Measurements from ENCODE around the gene SLC39A11.

Gene SLC39A11

GRCh38 chr17:72974605-72975232 is 117.8 kb downstream of the SLC39A11 start:
- DNase-seq: no peak

- no peak for DNase-seq
Measured at GRCh38 chr17:72972263-72972951, 120.1 kb downstream of the SLC39A11 start.

DNA sequence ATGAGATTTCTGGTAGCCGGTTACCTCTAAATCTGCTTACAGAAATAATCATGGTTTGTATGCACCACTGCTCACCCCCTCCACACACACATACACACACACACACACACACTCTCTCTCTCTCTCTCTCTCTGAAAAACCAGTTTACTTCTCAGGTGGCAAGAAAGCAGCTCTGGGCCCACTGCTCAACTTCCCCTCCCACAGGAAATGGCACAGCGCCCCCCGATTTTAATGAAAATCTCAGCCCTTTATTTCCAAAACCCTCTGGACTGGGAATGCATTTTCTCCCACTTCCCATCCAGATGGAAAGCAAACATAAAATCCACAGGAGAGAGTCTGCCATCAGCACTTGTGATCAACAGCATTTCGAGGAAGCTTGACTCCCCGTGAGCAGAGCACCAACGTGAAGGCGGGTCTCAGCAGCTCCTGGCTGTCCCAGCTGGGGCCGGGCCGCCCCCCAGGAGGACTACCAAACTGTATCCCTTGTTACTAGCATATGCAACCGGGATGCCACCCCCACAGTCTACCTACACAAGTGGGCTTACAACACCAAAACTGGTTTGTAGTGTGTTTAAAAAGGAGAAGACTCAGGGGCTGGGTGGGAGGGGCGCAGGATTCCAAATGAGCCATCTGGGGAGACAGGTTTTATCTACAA is 121.1 kb downstream of the SLC39A11 start:
- no peak for DNase-seq

DNA sequence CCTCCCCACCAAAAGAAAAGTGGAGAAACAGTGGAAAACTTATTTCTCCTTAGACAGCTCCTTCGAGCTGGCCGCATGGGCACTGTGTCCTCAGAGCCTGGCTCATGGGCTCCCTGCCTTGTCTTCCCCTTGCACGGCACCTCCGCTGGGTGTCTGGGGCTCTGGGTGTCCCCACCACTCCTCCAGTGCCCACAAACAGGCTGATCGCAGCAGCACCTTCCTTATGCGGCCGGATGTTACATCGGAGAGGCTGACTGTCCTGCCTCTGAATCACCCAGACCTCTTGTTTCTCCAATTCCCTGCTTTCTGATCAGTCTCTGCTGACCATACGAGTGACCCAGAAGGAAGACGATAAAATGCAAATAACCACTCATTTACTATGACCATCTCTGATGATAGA is 121.7 kb downstream of the SLC39A11 start:
- no peak for DNase-seq

DNA sequence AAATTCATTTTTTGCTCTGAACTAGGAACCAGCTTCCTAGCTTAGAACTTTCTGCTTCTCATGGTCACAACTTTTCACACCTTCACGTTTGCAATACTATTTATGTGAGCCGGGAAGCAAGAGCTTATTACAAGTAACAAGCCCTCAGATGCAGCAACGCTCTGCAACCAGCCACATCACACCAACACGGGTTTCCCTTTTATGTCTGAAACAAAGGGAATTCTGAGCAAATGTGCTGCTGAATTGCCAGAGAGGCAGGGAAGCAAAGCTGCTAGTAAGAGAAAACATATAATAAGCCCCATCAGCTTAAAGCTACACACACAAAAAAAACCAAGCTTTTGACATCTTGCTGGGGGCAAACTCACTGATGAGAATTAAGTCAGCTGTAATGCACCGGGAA is 122.2 kb downstream of the SLC39A11 start:
- no peak for DNase-seq

DNA sequence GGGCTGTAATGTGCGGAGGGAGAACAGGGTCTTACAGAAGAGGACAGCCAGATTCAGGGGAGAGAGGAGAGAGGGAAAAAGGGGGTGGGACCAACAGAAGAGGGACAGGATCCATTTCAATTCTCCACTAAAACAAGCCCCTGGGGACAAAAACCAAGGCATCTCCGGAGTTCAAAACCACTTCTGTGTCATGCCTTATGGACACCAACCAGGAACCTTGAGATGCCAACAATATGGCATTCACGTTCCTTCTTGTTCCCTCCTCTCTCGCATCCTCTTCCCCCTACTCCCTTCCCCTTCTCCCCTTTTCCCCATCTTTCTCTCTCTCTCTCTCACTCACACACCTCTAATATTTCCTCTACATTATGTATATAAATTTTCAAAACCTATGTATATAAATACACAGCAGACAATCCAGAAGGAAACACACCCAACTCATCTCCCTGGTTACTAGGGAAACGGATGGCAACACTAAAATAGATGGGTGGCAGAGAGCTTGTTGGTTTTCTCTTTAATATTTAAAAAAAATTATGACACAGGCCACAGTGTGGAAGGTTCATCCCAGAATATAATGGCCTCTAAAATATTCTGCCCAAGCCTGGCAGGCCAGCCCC is 123.1 kb downstream of the SLC39A11 start:
- DNase-seq: no peak

- DNase-seq: no peak
Measured at GRCh38 chr17:72968798-72969197, 123.7 kb downstream of the SLC39A11 start.

GRCh38 chr17:72967977-72968585 is 124.4 kb downstream of the SLC39A11 start:
- DNase-seq: no peak

DNA sequence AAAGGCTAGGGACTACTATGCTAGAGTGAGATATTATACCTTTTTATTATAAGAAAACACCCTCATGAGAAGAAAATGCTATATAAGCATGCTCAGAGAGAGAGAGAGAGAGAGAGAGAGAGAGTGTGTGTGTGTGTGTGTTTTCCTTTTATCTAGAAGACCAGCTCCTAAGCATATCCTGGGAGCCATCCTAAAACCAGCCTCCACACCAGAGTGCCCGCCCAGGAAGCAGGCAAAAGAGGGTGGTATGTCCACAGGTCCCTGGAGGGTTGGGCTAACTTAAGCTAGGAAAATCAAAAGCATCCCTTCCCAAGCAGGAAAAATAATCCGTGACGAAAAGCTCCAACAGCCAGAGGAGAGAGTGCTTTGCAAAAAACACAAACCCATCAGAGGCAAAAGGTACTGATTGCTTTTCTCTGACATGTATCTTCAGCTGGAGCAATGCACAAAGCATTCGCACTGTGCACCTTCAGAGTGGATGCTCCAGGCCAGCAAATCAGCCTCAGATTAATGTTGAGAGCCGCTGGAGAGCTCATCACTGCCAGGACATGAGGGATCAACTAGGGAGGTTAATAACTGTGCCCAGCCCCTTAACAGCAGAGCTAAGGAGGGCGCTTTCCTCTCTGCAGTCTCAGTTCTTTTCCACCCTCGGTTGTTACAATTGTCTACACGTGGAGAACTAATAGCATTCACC is 125.1 kb downstream of the SLC39A11 start:
- no peak for DNase-seq

GRCh38 chr17:72962106-72962505 is 130.4 kb downstream of the SLC39A11 start:
- DNase-seq: no peak

DNA sequence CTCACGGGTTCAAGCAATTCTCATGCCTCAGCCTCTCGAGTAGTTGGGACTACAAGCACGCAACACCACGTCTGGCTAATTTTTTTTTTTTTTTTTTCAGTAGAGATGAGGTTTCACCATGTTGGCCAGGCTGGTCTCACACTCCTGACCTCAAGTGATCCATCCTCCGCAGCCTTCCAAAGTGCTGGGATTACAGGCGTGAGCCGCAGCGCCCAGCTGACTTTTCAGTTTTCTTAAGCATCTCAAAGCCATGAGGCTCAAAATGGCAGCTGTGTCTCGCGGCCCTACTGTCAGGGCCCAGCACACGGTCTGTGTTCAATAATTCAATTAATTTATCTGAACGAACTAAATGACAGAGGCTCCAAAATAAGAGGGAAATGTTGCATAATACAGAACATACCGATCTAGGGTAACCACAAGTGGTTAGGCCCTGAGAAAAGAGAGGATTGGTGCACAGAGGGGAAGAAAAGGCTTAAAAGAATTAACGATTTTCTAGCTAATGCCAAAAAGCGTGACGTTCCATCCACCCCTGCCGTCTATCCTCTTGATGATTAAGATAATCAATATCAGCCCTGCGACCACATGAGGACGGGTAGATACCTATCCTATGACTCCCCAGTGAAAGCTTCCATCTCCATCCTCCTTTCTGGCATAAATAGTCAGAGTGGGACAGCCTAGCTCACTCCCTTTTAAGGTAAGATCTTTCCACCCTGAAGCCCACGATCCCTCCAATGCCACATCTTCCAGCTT is 136.9 kb downstream of the SLC39A11 start:
- DNase-seq: no peak

GRCh38 chr17:72954579-72954978 is 137.9 kb downstream of the SLC39A11 start:
- DNase-seq: no peak

DNA sequence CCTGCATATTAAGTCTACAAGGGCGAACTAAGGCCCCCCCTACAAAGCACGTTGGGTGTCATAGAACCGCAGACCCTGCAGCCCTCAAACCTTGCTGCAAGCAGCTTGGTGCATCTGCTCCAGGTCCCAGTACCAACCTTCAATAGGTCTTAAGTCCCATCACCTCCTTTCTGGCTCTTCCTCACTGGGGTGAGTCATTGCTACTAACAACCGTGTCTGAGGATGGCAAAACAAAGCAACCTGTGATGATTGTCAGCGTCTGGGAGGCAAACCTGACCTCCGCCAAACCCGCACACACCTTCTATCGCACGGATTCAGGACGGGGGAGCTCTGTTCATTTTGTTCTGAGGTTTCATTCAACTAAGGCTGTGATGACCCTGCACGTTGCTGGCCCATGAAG is 138.9 kb downstream of the SLC39A11 start:
- DNase-seq: no peak

DNA sequence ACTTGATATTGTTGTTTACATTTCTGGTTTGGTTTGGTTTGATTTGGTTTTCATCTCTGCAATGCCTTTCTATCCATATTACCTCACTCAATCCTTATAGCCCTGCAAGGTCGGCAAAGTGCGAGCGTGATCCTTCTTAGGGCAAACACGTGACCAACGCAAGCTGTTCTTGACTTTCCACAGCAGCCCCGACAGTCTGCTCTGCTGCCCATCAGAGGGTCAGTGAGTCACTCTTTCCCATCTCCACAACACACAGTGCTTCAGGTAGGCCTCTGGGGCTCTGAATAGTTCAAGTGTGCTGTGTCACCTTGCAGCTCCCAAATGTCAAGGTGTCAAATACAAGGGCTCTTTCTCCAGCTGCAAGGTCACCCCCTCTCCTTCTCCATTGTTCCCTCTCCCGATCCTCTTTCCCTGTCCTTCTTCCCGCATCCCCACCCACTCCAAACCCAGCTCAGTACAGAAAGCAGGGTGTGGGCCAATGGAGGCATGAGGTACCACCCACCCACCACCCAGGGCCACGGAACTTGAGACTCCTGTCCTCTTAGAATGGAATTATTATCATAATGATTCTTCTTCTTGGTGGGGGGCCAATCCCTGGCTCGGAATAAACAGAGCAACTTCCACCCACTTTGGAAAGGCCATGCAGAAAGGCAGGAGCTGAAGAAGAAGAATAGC is 139.7 kb downstream of the SLC39A11 start:
- no peak for DNase-seq

DNA sequence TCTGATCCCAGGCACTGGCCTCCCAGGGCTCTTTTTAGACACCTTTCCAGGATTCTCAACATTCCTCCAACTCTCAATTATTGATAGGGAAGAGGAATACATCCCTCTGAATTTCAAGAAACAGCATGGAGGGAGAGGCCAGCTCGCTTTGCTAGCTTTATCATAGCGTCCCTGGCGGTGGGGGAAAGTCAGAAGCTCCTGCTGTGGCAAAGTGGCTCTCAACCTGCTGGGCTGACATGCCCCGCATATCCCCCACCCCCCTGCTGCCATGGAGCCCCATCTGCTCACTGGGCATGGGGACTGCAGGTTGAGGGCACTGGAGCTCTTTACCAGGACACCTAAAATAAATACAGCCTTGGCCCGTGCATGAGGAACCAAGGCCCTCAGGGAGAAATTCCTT is 140.3 kb downstream of the SLC39A11 start:
- no peak for DNase-seq

GRCh38 chr17:72950242-72950931 is 142.1 kb downstream of the SLC39A11 start:
- DNase-seq: no peak

- DNase-seq: no peak
Measured at GRCh38 chr17:72948115-72948514, 144.4 kb downstream of the SLC39A11 start.

- DNase-seq: no peak
Measured at GRCh38 chr17:72947475-72947874, 145.0 kb downstream of the SLC39A11 start.

- no peak for DNase-seq
Measured at GRCh38 chr17:72946696-72947095, 145.8 kb downstream of the SLC39A11 start.

GRCh38 chr17:72946156-72946555 is 146.3 kb downstream of the SLC39A11 start:
- no peak for DNase-seq

DNA sequence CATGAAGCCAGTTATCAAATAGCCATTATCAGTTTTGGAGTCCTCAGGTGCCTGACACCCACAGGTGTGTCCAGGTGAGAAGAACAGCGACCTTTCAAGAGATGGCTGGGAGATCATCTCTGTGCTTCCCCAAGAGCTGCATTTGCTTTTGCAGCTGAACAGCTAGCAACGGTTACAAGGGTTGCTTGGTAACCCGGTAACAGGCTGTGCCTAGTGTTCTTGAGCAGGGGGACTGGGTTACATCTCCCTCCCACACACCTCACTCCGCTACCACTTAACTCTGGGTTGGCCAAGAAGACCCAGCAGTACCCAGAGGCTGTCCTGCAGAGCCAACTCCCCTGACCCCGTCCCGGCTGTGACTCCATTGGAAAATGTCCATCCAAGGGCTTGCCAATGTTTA is 147.0 kb downstream of the SLC39A11 start:
- no peak for DNase-seq

All from CD4-positive, alpha-beta T cell treated with Interleukin-21 for 1 hour (primary cell).